Measurements from ENCODE around the gene PFN3. TPM values are rescaled to one million over a fixed set of nuclear protein-coding genes. Genes with fewer than 3 reads are reported as not detected.

PFN3 gene
- total and polyA plus RNA-seq, 11 donors: not detected

GRCh38 chr5:177393206-177393765 lies 7.2 kb downstream of the PFN3 start:
- no peak for ATAC-seq
- intact Hi-C loops (cut with DNase I): loop anchor here in 2 of 10 donors (5.0 kb wide), 2 partner anchors 76 to 104 kb away; partner anchors contain the start of gene PDLIM7 (in 1 of the 2)
- DNase-seq: no peak
- H3K4me3 ChIP-seq: no peak overlapping the region
- H3K27ac ChIP-seq: no peak overlapping the region
- 67 to 79% (median 74%) methylated on average over 1 of the region's 1 CpG for WGBS, 4 donors
- TF ChIP-seq CTCF (IDR thresholded peaks at IDR 0.05): no peak
- H3K9me3 ChIP-seq: no peaks in the 10 kb centered on the region
- no peaks in the 10 kb centered on the region for H3K36me3 ChIP-seq
- peaks cover 0 to 25% (median 0%) of the 10 kb centered on the region in 12 donors for H3K4me1 ChIP-seq
- H3K27me3 ChIP-seq: peaks cover 0 to 31% (median 9%) of the 10 kb centered on the region in 9 donors

GRCh38 chr5:177392765-177393164 lies 7.7 kb downstream of the PFN3 start:
- Histone ChIP-seq H3K9me3 (no peaks in the 10 kb centered on the region), H3K4me1 (peaks cover 0 to 25% (median 0%) of the 10 kb centered on the region in 12 donors), H3K27me3 (peaks cover 0 to 31% (median 4%) of the 10 kb centered on the region in 9 donors), H3K27ac (no peak overlapping the region), H3K4me3 (no peak overlapping the region), H3K36me3 (no peaks in the 10 kb centered on the region)
- intact Hi-C loops (cut with DNase I): loop anchor here in 3 of 10 donors (1.0 to 5.0 kb wide), 3 partner anchors 75 to 109 kb away; partner anchors contain the start of gene PDLIM7 (in 1 of the 3)
- DNase-seq: no peak
- TF ChIP-seq CTCF (IDR thresholded peaks at IDR 0.05): no peak
- no peak for TF ChIP-seq POLR2A (IDR thresholded peaks at IDR 0.05)
- 85 to 93% (median 89%) methylated on average over 5 of the region's 5 CpGs for WGBS, 4 donors
- ATAC-seq: no peak

GRCh38 chr5:177390363-177391300 lies 9.8 kb downstream of the PFN3 start:
- intact Hi-C loops (cut with DNase I): loop anchor here (1.0 to 5.0 kb wide), 7 partner anchors 63 to 111 kb away; partner anchors contain the start of gene PDLIM7 (in 1 of the 10)
- Histone ChIP-seq H3K27ac (peak overlapping the region in 1 of 12 donors; percentile 68), H3K36me3 (no peaks in the 10 kb centered on the region), H3K4me1 (peaks cover 0 to 25% (median 0%) of the 10 kb centered on the region in 12 donors), H3K4me3 (no peak overlapping the region), H3K27me3 (peaks cover 0 to 25% (median 0%) of the 10 kb centered on the region in 9 donors), H3K9me3 (no peaks in the 10 kb centered on the region)
- 23 to 26% (median 25%) methylated on average over 11 to 13 of the region's 13 CpGs for WGBS, 4 donors
- peak; percentile 69 to 83 (median 79) for DNase-seq
- peak; percentile 77 to 89 (median 82) for ATAC-seq
- no peak for TF ChIP-seq POLR2A (IDR thresholded peaks at IDR 0.05)
- TF ChIP-seq CTCF (IDR thresholded peaks at IDR 0.05): peak; percentile 4 to 99 (median 98)
